Lung (tissue), 12 donors: Measurements from ENCODE around the gene KIF3C. TPM values are rescaled to one million over a fixed set of nuclear protein-coding genes. Genes with fewer than 3 reads are reported as not detected.

ENCODE experiments used
- ATAC-seq: fragments of 200-7000 bp; cut with Tn5 transposase; one replicate; pipeline ENCODE4 v1.9.1; 2020; ENCODE audit warnings: moderate number of reproducible peaks; ENCODE audit not compliant: insufficient read depth, low FRiP score
- DNase-seq, 3 donors: peaks; one replicate each; pipeline ENCODE4 v3.0.0-alpha.2; 2013 to 2017
- H3K27ac ChIP-seq, 2 donors: one replicate each; pipeline ENCODE4 v1.5.1; 2013; ENCODE audit warnings: mild to moderate bottlenecking in 2 of 2, moderate library complexity in 2 of 2, control low read depth in 1 of 2, inconsistent platforms in 1 of 2, low read depth in 1 of 2, low read length in 1 of 2
- H3K27me3 ChIP-seq, 3 donors: one replicate each; pipeline ENCODE4 v1.5.1; 2013; ENCODE audit warnings: low read length in 2 of 3; ENCODE audit not compliant: control insufficient read depth in 3 of 3, insufficient read depth in 3 of 3
- H3K36me3 ChIP-seq, 4 donors: one replicate each; pipeline ENCODE4 v1.5.1; 2013; ENCODE audit warnings: low read length in 4 of 4, mild to moderate bottlenecking in 1 of 4, moderate library complexity in 1 of 4; ENCODE audit not compliant: control insufficient read depth in 4 of 4, insufficient read depth in 4 of 4
- H3K4me1 ChIP-seq, 5 donors: one replicate each; pipeline ENCODE4 v1.5.1; 2013; ENCODE audit warnings: low read length in 5 of 5, mild to moderate bottlenecking in 2 of 5, moderate library complexity in 1 of 5; ENCODE audit not compliant: control insufficient read depth in 5 of 5, insufficient read depth in 5 of 5
- H3K4me3 ChIP-seq: one replicate; pipeline ENCODE4 v1.5.1; 2013; ENCODE audit warnings: mild to moderate bottlenecking, control low read depth, moderate library complexity
- H3K9ac ChIP-seq, 2 donors: one replicate each; pipeline ENCODE4 v1.5.1; 2013; ENCODE audit warnings: low read length in 2 of 2, control low read depth in 1 of 2; ENCODE audit not compliant: insufficient read depth in 1 of 2
- H3K9me3 ChIP-seq, 4 donors: one replicate each; pipeline ENCODE4 v1.5.1; 2013; ENCODE audit warnings: low read length in 3 of 4, mild to moderate bottlenecking in 1 of 4, moderate library complexity in 1 of 4; ENCODE audit not compliant: control insufficient read depth in 4 of 4, insufficient read depth in 3 of 4
- WGBS, 2 donors: extraction: QIAGEN DNeasy Blood & Tissue Kit; methylation state at CpG; one replicate each; pipeline ENCODE4 v1.1.7; 2013; 5-methylcytosine and 5-hydroxymethylcytosine counted together
- polyA plus RNA-seq, 2 donors: library from polyadenylated mRNA; stranded (reverse); fragments of 200-250 nt; gene quantifications; one replicate each; pipeline ENCODE4 v1.2.1, GENCODE V29; 2013
- total RNA-seq, 2 donors: library from RNA; depleted of rRNA in 1 of 2; stranded (reverse); fragments of >200 nt in 1 of 2; gene quantifications; one replicate each; pipeline ENCODE4 v1.2.1, GENCODE V29; 2014 to 2021
- TF ChIP-seq, protein P1 (sequence below): IDR thresholded peaks from 2 replicates; pipeline ENCODE4 v1.5.1; 2012; ENCODE audit warnings: mild to moderate bottlenecking; ENCODE audit errors: control extremely low read depth, extremely low read depth
- donor health status: control.
- donor health status: control.
- donor health status: Bipolar disorder and iron deficiency.
- donor health status: healthy.
- donor health status: DM: yes; HTN: yes; CAD: no.

The KIF3C gene
- total and polyA plus RNA-seq, 4 donors = 1.1 to 6.2 (median 4.2) TPM

DNA sequence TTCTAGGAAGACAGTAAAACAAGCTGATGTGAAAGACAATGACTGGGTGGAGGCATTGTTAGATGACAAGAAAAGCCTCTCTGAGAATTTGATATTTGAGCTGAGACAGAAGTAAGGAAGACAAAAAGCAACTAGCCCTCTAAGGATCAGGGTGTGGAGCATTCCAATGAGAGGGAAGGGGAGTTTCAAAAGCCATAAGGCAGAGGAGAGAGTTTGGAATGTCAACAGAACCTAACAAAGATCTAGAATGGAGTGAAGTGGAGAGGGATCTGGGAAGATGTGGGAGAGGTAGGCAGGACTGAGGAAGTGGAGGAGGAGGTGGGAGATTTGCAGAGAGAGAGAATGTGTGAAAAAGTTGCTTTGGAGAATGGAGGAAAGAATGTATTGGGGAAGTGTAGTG is 86.7 kb downstream of the KIF3C start:
- H3K4me3 ChIP-seq = no peak overlapping the region
- TF ChIP-seq, protein P1, sequence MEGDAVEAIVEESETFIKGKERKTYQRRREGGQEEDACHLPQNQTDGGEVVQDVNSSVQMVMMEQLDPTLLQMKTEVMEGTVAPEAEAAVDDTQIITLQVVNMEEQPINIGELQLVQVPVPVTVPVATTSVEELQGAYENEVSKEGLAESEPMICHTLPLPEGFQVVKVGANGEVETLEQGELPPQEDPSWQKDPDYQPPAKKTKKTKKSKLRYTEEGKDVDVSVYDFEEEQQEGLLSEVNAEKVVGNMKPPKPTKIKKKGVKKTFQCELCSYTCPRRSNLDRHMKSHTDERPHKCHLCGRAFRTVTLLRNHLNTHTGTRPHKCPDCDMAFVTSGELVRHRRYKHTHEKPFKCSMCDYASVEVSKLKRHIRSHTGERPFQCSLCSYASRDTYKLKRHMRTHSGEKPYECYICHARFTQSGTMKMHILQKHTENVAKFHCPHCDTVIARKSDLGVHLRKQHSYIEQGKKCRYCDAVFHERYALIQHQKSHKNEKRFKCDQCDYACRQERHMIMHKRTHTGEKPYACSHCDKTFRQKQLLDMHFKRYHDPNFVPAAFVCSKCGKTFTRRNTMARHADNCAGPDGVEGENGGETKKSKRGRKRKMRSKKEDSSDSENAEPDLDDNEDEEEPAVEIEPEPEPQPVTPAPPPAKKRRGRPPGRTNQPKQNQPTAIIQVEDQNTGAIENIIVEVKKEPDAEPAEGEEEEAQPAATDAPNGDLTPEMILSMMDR = no peak
- H3K27ac ChIP-seq = no peak overlapping the region
- no peak for DNase-seq
- H3K36me3 ChIP-seq = no peaks in the 10 kb centered on the region
- H3K9me3 ChIP-seq = no peaks in the 10 kb centered on the region
- H3K9ac ChIP-seq = no peak overlapping the region
- no peaks in the 10 kb centered on the region for H3K4me1 ChIP-seq
- ATAC-seq = no peak
- no peaks in the 10 kb centered on the region for H3K27me3 ChIP-seq

DNA sequence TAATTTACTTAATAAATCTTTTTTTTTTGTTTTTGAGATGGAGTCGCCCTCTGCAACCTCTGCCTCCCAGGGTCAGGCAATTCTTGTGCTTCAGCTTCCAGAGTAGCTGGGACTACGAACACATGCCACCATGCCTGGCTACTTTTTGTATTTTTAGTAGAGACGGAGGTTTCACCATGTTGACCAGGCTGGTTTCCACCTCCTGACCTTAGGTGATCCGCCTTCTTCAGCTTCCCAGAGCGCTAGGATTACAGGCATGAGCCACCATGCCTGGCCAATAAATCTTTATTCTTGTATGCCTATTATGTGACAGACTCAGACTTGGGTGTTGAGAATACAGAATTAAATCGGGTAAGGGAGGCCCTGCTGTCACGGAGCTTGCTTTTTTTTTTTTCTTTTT is 87.3 kb downstream of the KIF3C start:
- Histone ChIP-seq H3K9me3 (no peaks in the 10 kb centered on the region), H3K9ac (no peak overlapping the region), H3K4me3 (no peak overlapping the region), H3K27me3 (no peaks in the 10 kb centered on the region), H3K36me3 (no peaks in the 10 kb centered on the region), H3K27ac (no peak overlapping the region), H3K4me1 (no peaks in the 10 kb centered on the region)
- 87 to 93% methylated on average over 7 of the region's 7 CpGs for WGBS, 2 donors
- TF ChIP-seq, protein P1 = no peak
- ATAC-seq (no peak), DNase-seq (no peak)

DNA sequence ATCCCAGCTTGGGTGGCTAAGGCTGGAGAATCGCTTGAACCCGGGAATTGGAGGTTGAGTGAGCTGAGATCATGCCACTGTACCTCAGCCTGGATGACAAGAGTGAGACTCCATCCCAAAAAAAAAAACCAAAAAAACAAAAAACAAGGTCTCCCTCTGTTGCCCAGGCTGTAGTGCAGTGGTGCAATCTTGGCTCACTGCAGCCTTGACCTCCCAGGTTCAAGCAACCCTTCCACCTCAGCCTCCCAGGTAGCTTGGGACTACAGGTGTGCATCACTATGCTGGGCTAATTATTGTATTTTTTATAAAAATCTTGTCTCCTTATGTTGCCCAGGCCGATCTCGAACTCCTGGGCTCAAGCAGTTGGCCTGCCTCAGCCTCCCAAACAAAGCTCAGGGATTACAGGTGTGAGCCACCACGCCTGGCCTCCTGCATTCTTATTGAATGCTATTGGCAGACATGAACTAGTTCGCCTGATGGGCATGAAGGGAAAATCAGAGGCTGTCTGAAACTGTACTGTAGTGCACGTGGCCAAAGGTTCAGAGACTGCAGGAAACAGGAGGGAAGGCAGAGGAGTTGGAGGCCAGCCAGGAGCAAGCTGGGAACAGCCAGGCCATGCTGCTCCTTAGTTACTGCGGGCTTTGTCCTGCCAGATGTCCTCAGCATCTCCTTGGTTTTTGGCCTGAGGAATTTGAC is 88.0 kb downstream of the KIF3C start:
- WGBS, 2 donors = 78 to 81% methylated on average over 8 of the region's 8 CpGs
- Histone ChIP-seq H3K9me3 (no peaks in the 10 kb centered on the region), H3K4me1 (no peaks in the 10 kb centered on the region), H3K4me3 (no peak overlapping the region), H3K27me3 (no peaks in the 10 kb centered on the region), H3K27ac (no peak overlapping the region), H3K36me3 (no peaks in the 10 kb centered on the region), H3K9ac (no peak overlapping the region)
- ATAC-seq (no peak), DNase-seq (peak; percentile 33 to 57 (median 37))
- TF ChIP-seq, protein P1 = no peak

DNA sequence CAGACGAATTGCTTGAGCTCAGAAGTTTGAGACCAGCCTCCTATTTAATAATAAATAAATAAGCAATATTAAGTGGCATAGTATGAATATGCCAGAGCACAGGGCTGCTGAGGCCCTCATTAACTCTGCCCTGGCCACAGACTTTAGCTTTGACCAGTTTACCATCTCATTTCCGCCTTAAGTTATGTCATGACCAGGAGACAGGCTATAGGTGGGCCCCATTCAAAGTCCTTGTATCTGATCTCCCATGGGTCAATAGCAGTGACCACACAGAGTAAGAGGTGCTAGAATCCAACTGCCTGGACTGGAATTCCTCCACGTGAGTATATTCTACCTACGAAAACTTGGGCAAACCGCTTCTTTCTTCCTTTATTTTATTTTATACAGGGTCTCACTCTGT is 90.6 kb downstream of the KIF3C start:
- TF ChIP-seq, protein P1 = no peak
- no peaks in the 10 kb centered on the region for H3K4me1 ChIP-seq
- H3K36me3 ChIP-seq = no peaks in the 10 kb centered on the region
- ATAC-seq = no peak
- no peak overlapping the region for H3K9ac ChIP-seq
- H3K4me3 ChIP-seq = no peak overlapping the region
- no peaks in the 10 kb centered on the region for H3K9me3 ChIP-seq
- H3K27ac ChIP-seq = no peak overlapping the region
- 82 to 92% methylated on average over 5 of the region's 5 CpGs for WGBS, 2 donors
- DNase-seq = no peak
- no peaks in the 10 kb centered on the region for H3K27me3 ChIP-seq
